ENCODE results near the gene HOXD9.
A peak's percentile ranks its signal among the peaks of the same experiment; 100 is the strongest.

Gene HOXD9

GRCh38 chr2:176105730-176106580 is 16.6 kb upstream of the HOXD9 start:
- no peak overlapping the region for H3K4me3 ChIP-seq (ENCODE audit: low read length)
- no peak for TF ChIP-seq ZNF274 (IDR thresholded peaks at IDR 0.05; ENCODE audit: low read depth, low read length)

- H3K4me3 ChIP-seq (ENCODE audit: low read length), result peak within 1 kb of the TSS; percentile 30
- no peak for TF ChIP-seq ZNF274 (IDR thresholded peaks at IDR 0.05; ENCODE audit: low read depth, low read length)
Measured at GRCh38 chr2:176106581-176107539, 15.7 kb upstream of the HOXD9 start, which contains the start of gene HOXD11. HOXD11 (plus strand) TSS chr2:176107280; CDS start chr2:176107356, 76 bp downstream.

- no peak overlapping the region; the same call in 1 of the 2 replicates for H3K4me3 ChIP-seq (ENCODE audit: low read length)
- TF ChIP-seq ZNF274 (IDR thresholded peaks at IDR 0.05; ENCODE audit: low read depth, low read length), result no peak
Measured at GRCh38 chr2:176107731-176108181, 14.8 kb upstream of the HOXD9 start.

GRCh38 chr2:176109192-176109901 is 13.2 kb upstream of the HOXD9 start:
- H3K4me3 ChIP-seq (ENCODE audit: low read length), result no peak overlapping the region; the same call in 1 of the 2 replicates
- no peak for TF ChIP-seq ZNF274 (IDR thresholded peaks at IDR 0.05; ENCODE audit: low read depth, low read length)

GRCh38 chr2:176109946-176110345 is 12.6 kb upstream of the HOXD9 start:
- H3K4me3 ChIP-seq (ENCODE audit: low read length), result no peak overlapping the region
- TF ChIP-seq ZNF274 (IDR thresholded peaks at IDR 0.05; ENCODE audit: low read depth, low read length), result no peak

GRCh38 chr2:176110415-176111308 is 11.9 kb upstream of the HOXD9 start:
- no peak for TF ChIP-seq ZNF274 (IDR thresholded peaks at IDR 0.05; ENCODE audit: low read depth, low read length)

GRCh38 chr2:176111309-176111663 is 11.2 kb upstream of the HOXD9 start:
- no peak for TF ChIP-seq ZNF274 (IDR thresholded peaks at IDR 0.05; ENCODE audit: low read depth, low read length)
- H3K4me3 ChIP-seq (ENCODE audit: low read length), result no peak overlapping the region

More at GRCh38 chr2:176110415-176111308, 11.9 kb upstream of the HOXD9 start:
- no peak overlapping the region for H3K4me3 ChIP-seq (ENCODE audit: low read length)

- no peak for TF ChIP-seq ZNF274 (IDR thresholded peaks at IDR 0.05; ENCODE audit: low read depth, low read length)
- no peak overlapping the region for H3K4me3 ChIP-seq (ENCODE audit: low read length)
Measured at GRCh38 chr2:176111846-176112374, 10.6 kb upstream of the HOXD9 start.

GRCh38 chr2:176112375-176113302 is 9.9 kb upstream of the HOXD9 start:
- no peak overlapping the region for H3K4me3 ChIP-seq (ENCODE audit: low read length)
- TF ChIP-seq ZNF274 (IDR thresholded peaks at IDR 0.05; ENCODE audit: low read depth, low read length), result no peak

- TF ChIP-seq ZNF274 (IDR thresholded peaks at IDR 0.05; ENCODE audit: low read depth, low read length), result no peak
- no peak overlapping the region for H3K4me3 ChIP-seq (ENCODE audit: low read length)
Measured at GRCh38 chr2:176114120-176114929, 8.2 kb upstream of the HOXD9 start.

Measured in GM08714 (cell line).